Measurements from ENCODE around the gene TMEM147.

GRCh38 chr19:35545001-35545854 lies at the start of gene TMEM147:
- TF ChIP-seq CTCF (conservative IDR thresholded peaks at IDR 0.05 in 1 of 2, IDR thresholded peaks at IDR 0.05 in 1 of 2; ENCODE audit: extremely low read depth in 1 of 2, insufficient read depth in 1 of 2, low read depth in 1 of 2, low read length in 2 of 2) (no peak), EZH2 (IDR thresholded peaks at IDR 0.05; ENCODE audit: borderline replicate concordance, low read length) (no peak)
